ENCODE measurements around the gene CST6. TPM values are rescaled to one million over a fixed set of nuclear protein-coding genes. Genes with fewer than 3 reads are reported as not detected.
A peak's percentile ranks its signal among the peaks of the same experiment; 100 is the strongest.

CST6 gene
- total and polyA plus RNA-seq, 2 of the 13 experiments (the other 11 are each of a cell fraction or from before 2014, with no cell fraction given), result not detected

GRCh38 chr11:66051766-66052663, 40.2 kb downstream of the CST6 start, which contains the start of gene SF3B2 (continued):
- no peak for TF ChIP-seq ZNF782 (CRISPR knock-in tag; IDR thresholded peaks at IDR 0.05; ENCODE audit: borderline replicate concordance)
- TF ChIP-seq, protein P1, sequence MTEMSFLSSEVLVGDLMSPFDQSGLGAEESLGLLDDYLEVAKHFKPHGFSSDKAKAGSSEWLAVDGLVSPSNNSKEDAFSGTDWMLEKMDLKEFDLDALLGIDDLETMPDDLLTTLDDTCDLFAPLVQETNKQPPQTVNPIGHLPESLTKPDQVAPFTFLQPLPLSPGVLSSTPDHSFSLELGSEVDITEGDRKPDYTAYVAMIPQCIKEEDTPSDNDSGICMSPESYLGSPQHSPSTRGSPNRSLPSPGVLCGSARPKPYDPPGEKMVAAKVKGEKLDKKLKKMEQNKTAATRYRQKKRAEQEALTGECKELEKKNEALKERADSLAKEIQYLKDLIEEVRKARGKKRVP (CRISPR knock-in tag; IDR thresholded peaks at IDR 0.05), result peak in 1 of 2 experiments; percentile 14; a peak in 1 of 4 replicates
- no peak; the same call in 1 of the 2 replicates for TF ChIP-seq ZNF317 (CRISPR knock-in tag; IDR thresholded peaks at IDR 0.05)
- TF ChIP-seq REPIN1 (CRISPR knock-in tag; IDR thresholded peaks at IDR 0.05; ENCODE audit: borderline replicate concordance, low read depth), result peak; percentile 75; the same call in 1 of the 2 replicates
- TF ChIP-seq, protein P2, sequence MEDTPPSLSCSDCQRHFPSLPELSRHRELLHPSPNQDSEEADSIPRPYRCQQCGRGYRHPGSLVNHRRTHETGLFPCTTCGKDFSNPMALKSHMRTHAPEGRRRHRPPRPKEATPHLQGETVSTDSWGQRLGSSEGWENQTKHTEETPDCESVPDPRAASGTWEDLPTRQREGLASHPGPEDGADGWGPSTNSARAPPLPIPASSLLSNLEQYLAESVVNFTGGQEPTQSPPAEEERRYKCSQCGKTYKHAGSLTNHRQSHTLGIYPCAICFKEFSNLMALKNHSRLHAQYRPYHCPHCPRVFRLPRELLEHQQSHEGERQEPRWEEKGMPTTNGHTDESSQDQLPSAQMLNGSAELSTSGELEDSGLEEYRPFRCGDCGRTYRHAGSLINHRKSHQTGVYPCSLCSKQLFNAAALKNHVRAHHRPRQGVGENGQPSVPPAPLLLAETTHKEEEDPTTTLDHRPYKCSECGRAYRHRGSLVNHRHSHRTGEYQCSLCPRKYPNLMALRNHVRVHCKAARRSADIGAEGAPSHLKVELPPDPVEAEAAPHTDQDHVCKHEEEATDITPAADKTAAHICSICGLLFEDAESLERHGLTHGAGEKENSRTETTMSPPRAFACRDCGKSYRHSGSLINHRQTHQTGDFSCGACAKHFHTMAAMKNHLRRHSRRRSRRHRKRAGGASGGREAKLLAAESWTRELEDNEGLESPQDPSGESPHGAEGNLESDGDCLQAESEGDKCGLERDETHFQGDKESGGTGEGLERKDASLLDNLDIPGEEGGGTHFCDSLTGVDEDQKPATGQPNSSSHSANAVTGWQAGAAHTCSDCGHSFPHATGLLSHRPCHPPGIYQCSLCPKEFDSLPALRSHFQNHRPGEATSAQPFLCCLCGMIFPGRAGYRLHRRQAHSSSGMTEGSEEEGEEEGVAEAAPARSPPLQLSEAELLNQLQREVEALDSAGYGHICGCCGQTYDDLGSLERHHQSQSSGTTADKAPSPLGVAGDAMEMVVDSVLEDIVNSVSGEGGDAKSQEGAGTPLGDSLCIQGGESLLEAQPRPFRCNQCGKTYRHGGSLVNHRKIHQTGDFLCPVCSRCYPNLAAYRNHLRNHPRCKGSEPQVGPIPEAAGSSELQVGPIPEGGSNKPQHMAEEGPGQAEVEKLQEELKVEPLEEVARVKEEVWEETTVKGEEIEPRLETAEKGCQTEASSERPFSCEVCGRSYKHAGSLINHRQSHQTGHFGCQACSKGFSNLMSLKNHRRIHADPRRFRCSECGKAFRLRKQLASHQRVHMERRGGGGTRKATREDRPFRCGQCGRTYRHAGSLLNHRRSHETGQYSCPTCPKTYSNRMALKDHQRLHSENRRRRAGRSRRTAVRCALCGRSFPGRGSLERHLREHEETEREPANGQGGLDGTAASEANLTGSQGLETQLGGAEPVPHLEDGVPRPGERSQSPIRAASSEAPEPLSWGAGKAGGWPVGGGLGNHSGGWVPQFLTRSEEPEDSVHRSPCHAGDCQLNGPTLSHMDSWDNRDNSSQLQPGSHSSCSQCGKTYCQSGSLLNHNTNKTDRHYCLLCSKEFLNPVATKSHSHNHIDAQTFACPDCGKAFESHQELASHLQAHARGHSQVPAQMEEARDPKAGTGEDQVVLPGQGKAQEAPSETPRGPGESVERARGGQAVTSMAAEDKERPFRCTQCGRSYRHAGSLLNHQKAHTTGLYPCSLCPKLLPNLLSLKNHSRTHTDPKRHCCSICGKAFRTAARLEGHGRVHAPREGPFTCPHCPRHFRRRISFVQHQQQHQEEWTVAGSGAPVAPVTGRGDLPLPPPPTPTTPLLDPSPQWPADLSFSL (CRISPR knock-in tag; IDR thresholded peaks at IDR 0.05), result no peak
- peak; percentile 82; the same call in 1 of the 2 replicates for TF ChIP-seq ZNF615 (CRISPR knock-in tag; IDR thresholded peaks at IDR 0.05; ENCODE audit: borderline replicate concordance)
- no peak for TF ChIP-seq CENPBD1 (CRISPR knock-in tag; IDR thresholded peaks at IDR 0.05; ENCODE audit: borderline replicate concordance, low read depth)
- TF ChIP-seq ZNF574 (CRISPR knock-in tag; IDR thresholded peaks at IDR 0.05), result peak; percentile 96
- TF ChIP-seq, protein P3, sequence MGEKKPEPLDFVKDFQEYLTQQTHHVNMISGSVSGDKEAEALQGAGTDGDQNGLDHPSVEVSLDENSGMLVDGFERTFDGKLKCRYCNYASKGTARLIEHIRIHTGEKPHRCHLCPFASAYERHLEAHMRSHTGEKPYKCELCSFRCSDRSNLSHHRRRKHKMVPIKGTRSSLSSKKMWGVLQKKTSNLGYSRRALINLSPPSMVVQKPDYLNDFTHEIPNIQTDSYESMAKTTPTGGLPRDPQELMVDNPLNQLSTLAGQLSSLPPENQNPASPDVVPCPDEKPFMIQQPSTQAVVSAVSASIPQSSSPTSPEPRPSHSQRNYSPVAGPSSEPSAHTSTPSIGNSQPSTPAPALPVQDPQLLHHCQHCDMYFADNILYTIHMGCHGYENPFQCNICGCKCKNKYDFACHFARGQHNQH (CRISPR knock-in tag; IDR thresholded peaks at IDR 0.05), result peak; percentile 82
- TF ChIP-seq MTF1 (CRISPR knock-in tag; IDR thresholded peaks at IDR 0.05), result no peak
- no peak for TF ChIP-seq EEA1 (CRISPR knock-in tag; IDR thresholded peaks at IDR 0.05; ENCODE audit: borderline replicate concordance)
- TF ChIP-seq ZBTB38 (CRISPR knock-in tag; IDR thresholded peaks at IDR 0.05), result no peak; the same call in 1 of the 2 replicates
- TF ChIP-seq KAT7 (CRISPR knock-in tag; IDR thresholded peaks at IDR 0.05; ENCODE audit: borderline replicate concordance), result no peak; the same call in 1 of the 2 replicates
- peak; percentile 38; the same call in 1 of the 2 replicates for TF ChIP-seq ATF7-NPFF (CRISPR knock-in tag; IDR thresholded peaks at IDR 0.05; ENCODE audit: low read depth)

All from HepG2 (cell line).